Measurements from ENCODE around the gene GNA12. TPM values are rescaled to one million over a fixed set of nuclear protein-coding genes. Genes with fewer than 3 reads are reported as not detected.
A peak's percentile ranks its signal among the peaks of the same experiment; 100 is the strongest.

GNA12 gene
- total and polyA plus RNA-seq, 4 experiments from 2014 or later = 4.4 to 16.6 (median 12.6) TPM

DNA sequence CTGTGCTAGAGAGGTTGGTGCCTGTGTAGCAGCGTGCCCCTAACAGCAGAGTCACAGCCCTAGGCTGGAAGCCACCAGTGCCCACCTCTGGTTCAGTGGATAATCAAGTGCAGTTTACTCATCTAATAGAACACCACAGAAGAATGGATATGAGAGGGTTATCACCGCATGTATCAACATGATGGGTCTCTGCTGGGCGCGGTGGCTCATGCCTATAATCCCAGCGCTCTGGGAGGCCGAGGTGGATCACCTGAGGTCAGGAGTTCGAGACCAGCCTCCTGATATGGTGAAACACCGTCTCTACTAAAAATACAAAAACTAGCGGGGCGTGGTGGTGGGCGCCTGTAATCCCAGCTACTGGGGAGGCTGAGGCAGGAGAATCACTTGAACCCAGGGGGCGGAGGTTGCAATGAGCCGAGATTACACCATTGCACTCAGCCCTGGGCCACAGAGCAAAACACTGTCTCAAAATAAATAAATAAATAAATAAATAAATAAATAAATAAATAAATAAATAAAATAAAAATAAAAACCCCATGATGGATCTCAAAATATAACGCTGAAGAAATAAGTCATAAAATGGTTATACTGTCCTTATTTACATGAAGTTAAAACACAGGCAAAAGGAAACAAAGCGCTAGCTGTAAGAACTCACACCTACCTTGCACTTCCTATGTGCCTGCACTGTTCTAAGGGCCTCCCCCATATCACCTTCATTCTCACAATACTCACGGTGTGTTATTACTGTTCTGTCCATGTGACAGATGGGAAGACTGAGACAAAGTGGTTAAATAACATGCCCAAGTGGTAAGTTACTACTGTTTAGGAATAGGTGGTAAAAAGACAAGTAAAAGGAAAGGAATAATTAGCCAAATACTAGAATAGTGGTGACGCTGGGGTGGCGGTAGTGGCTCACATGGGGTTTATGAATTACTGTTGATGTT, 85.2 kb downstream of the GNA12 start:
- CTCF ChIA-PET (ENCODE audit: partially characterized antibody) = interaction anchor here (1.2 to 2.5 kb wide), 2 partner anchors 40 to 49 kb away, joined by 6 to 9 read pairs; no protein-coding TSS in a partner anchor
- H3K27ac ChIP-seq (ENCODE audit: low read depth, low read length) = no peak overlapping the region
- POLR2A ChIA-PET (ENCODE audit: partially characterized antibody) = interaction anchor here (1.0 to 1.3 kb wide), 2 partner anchors 49 to 106 kb away, joined by 3 to 7 read pairs; no protein-coding TSS in a partner anchor
- peaks cover 24% of the 10 kb centered on the region for H3K4me1 ChIP-seq (ENCODE audit: insufficient read depth, low read length)
- H3K36me3 ChIP-seq (ENCODE audit: insufficient read depth, low read length) = no peaks in the 10 kb centered on the region
- H3K9me3 ChIP-seq (ENCODE audit: control insufficient read depth in 1 of 2, low read length in 2 of 2) = no peaks in the 10 kb centered on the region
- Mint-ChIP-seq H3K27ac (peak overlapping the region in 6 of 7 donors; percentile 23 to 88 (median 67)), H3K27me3 (no peaks in the 10 kb centered on the region), H3K36me3 (peaks cover 14 to 23% of the 10 kb centered on the region in 2 donors), H3K4me1 (peaks cover 23 to 36% (median 27%) of the 10 kb centered on the region in 4 donors), H3K4me3 (no peak overlapping the region), H3K9me3 (no peaks in the 10 kb centered on the region)
- DNase-seq = no peak
- H3K27me3 ChIP-seq (ENCODE audit: insufficient read depth, low read length) = no peaks in the 10 kb centered on the region
- intact Hi-C loops (cut with micrococcal nuclease) = no loop called here
- no peak overlapping the region for H3K4me3 ChIP-seq (ENCODE audit: low read length in 2 of 2)

DNA sequence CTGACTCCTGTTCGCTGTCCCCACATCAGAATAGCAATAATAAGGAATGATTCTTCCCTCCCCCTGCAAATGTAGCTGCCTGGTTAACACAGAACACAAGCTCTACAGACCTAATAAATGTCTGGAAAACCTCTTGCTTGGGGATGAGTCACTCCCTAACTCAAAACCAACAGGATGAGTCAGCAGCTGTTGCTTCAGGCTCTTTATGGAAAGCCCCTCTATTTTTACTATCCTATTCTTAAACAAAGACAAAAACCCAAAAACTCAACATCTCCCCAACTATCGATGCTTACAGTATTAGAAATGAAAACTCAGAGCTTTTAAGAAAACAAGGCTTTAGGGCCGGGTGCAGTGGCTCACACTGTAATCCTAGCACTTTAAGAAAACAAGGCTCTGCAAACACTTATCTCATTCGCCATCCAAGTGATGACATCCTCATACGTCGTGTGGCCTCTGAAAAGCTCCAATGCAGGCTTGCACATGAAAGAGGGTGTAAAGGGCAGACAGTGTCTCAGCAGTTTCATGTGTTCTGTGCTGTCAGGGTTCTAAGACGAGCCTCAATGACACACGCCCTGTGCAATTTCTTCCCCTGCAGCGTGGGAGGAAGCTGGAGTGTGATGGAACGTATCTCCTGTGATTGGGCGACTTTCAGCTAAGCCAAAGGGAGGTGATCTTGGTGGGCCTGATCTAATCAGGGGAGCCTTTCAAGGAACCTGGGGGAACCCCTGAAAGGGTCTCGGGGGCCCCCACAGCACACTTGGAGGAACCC, 86.0 kb downstream of the GNA12 start:
- peak overlapping the region; percentile 23 to 88 (median 70) for H3K27ac Mint-ChIP-seq
- H3K4me3 Mint-ChIP-seq = peak overlapping the region in 3 of 8 donors; percentile 7 to 27 (median 20)
- intact Hi-C loops (cut with micrococcal nuclease) = no loop called here

DNA sequence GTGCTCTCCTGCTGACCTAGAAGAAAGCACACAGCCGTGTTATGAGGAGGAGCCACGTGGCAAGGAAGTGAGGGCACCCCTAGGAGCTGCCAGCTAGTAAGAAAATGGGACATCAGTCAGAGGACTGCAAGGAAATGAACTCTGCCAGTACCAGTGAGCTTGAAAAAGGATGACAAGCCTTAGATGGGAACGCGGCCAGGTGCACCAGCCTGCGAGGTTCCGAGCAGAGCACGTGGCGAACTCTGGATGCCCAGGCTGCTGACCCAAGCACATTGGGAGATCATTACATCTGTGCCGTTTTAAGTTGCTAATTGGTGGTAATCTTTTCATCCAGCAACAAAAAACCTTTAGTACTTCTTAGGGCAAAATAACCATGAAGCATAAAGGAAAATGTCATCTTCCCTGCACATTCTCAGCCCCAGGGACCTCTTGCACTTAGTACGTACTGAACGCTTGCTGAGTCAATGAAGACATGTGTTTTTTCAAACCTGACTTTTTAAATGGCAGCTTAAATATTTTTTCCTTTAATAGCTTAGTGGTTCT, 86.7 kb downstream of the GNA12 start:
- peaks cover 24% of the 10 kb centered on the region for H3K4me1 ChIP-seq (ENCODE audit: insufficient read depth, low read length)
- H3K4me3 ChIP-seq (ENCODE audit: low read length in 2 of 2) = no peak overlapping the region
- Mint-ChIP-seq H3K36me3 (peaks cover 14 to 22% of the 10 kb centered on the region in 2 donors), H3K27ac (peak overlapping the region in 5 of 7 donors; percentile 23 to 88 (median 64)), H3K4me1 (peaks cover 23 to 36% (median 27%) of the 10 kb centered on the region in 4 donors), H3K4me3 (no peak overlapping the region), H3K9me3 (no peaks in the 10 kb centered on the region), H3K27me3 (no peaks in the 10 kb centered on the region)
- intact Hi-C loops (cut with micrococcal nuclease) = no loop called here
- ChIA-PET POLR2A (ENCODE audit: partially characterized antibody) (interaction anchor here (1.3 kb wide), 1 partner anchor 48 kb away, joined by 7 read pairs; no protein-coding TSS in a partner anchor), CTCF (ENCODE audit: partially characterized antibody) (interaction anchor here (1.2 to 2.5 kb wide), 2 partner anchors 39 to 48 kb away, joined by 6 to 9 read pairs; no protein-coding TSS in a partner anchor)
- H3K9me3 ChIP-seq (ENCODE audit: control insufficient read depth in 1 of 2, low read length in 2 of 2) = no peaks in the 10 kb centered on the region
- no peak for DNase-seq
- H3K27me3 ChIP-seq (ENCODE audit: insufficient read depth, low read length) = no peaks in the 10 kb centered on the region
- no peak overlapping the region for H3K27ac ChIP-seq (ENCODE audit: low read depth, low read length)
- no peaks in the 10 kb centered on the region for H3K36me3 ChIP-seq (ENCODE audit: insufficient read depth, low read length)

More for the DNA sequence above, 86.0 kb downstream of the GNA12 start:
- Mint-ChIP-seq H3K27me3 (no peaks in the 10 kb centered on the region), H3K4me1 (peaks cover 23 to 36% (median 27%) of the 10 kb centered on the region in 4 donors), H3K36me3 (peaks cover 14 to 23% of the 10 kb centered on the region in 2 donors), H3K9me3 (no peaks in the 10 kb centered on the region)
- Histone ChIP-seq H3K9me3 (ENCODE audit: control insufficient read depth in 1 of 2, low read length in 2 of 2) (no peaks in the 10 kb centered on the region), H3K27ac (ENCODE audit: low read depth, low read length) (no peak overlapping the region), H3K36me3 (ENCODE audit: insufficient read depth, low read length) (no peaks in the 10 kb centered on the region), H3K4me3 (ENCODE audit: low read length in 2 of 2) (no peak overlapping the region), H3K27me3 (ENCODE audit: insufficient read depth, low read length) (no peaks in the 10 kb centered on the region), H3K4me1 (ENCODE audit: insufficient read depth, low read length) (peaks cover 24% of the 10 kb centered on the region)
- peak; percentile 3 to 75 (median 35) for DNase-seq
- CTCF ChIA-PET (ENCODE audit: partially characterized antibody) = interaction anchor here (1.2 to 2.5 kb wide), 2 partner anchors 39 to 48 kb away, joined by 6 to 9 read pairs; no protein-coding TSS in a partner anchor
- POLR2A ChIA-PET (ENCODE audit: partially characterized antibody) = interaction anchor here (1.3 kb wide), 1 partner anchor 48 kb away, joined by 7 read pairs; no protein-coding TSS in a partner anchor

DNA sequence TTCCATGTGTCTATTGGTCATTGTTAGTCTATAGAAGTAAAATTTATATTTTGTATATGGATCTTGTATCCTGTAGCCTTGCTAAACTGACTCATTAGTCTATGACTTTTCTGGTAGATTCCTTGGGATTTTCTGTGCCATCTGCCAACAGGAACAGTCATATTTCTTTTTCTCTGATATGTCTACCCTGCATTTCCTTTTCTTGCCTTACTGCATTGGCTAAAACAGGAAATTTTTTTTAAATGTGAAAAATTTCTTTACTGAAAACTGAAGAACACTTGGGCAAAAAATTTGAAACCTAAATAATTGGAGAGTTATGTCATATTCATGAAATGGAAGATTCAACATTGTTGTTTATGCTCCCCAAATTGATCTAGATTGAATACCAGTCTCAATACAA, 88.6 kb downstream of the GNA12 start:
- Histone ChIP-seq H3K36me3 (ENCODE audit: insufficient read depth, low read length) (no peaks in the 10 kb centered on the region), H3K9me3 (ENCODE audit: control insufficient read depth in 1 of 2, low read length in 2 of 2) (no peaks in the 10 kb centered on the region), H3K4me1 (ENCODE audit: insufficient read depth, low read length) (peaks cover 24% of the 10 kb centered on the region), H3K27me3 (ENCODE audit: insufficient read depth, low read length) (no peaks in the 10 kb centered on the region), H3K4me3 (ENCODE audit: low read length in 2 of 2) (no peak overlapping the region), H3K27ac (ENCODE audit: low read depth, low read length) (no peak overlapping the region)
- ChIA-PET CTCF (ENCODE audit: partially characterized antibody) (interaction anchor here (0.5 kb wide), 1 partner anchor 11 kb away, joined by 3 read pairs; no protein-coding TSS in a partner anchor), POLR2A (ENCODE audit: partially characterized antibody) (no interaction called here)
- intact Hi-C loops (cut with micrococcal nuclease) = no loop called here
- H3K27ac Mint-ChIP-seq = no peak overlapping the region
- peaks cover 24 to 33% (median 25%) of the 10 kb centered on the region in 4 donors for H3K4me1 Mint-ChIP-seq
- H3K4me3 Mint-ChIP-seq = no peak overlapping the region
- DNase-seq = no peak
- H3K36me3 Mint-ChIP-seq = peaks cover 13 to 19% of the 10 kb centered on the region in 2 donors
- H3K9me3 Mint-ChIP-seq = peaks cover 0 to 2% (median 0%) of the 10 kb centered on the region in 8 donors
- H3K27me3 Mint-ChIP-seq = no peaks in the 10 kb centered on the region

DNA sequence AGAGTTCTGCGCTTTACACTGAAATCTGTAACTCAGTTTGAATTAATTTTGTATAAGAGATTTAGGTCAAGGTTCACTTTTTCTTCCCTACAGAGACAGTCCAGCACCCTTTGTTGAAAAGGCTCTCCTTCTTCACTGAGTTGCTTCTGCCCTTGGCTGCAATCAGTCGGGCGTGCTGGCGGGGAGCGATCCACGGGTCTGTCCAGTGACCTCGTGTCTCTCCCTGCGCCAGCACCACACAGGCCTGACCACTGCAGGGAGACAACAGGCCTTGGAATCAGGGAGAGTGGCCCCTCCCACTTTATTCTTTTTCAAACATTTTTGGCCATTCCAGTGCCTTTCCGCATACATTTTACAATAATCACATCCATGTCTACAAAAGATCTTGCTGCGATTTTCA, 89.2 kb downstream of the GNA12 start:
- Mint-ChIP-seq H3K27ac (no peak overlapping the region), H3K27me3 (no peaks in the 10 kb centered on the region), H3K4me3 (no peak overlapping the region), H3K4me1 (peaks cover 20 to 26% (median 21%) of the 10 kb centered on the region in 4 donors), H3K36me3 (peaks cover 13 to 22% of the 10 kb centered on the region in 2 donors), H3K9me3 (peaks cover 0 to 2% (median 0%) of the 10 kb centered on the region in 8 donors)
- POLR2A ChIA-PET (ENCODE audit: partially characterized antibody) = no interaction called here
- DNase-seq = no peak
- Histone ChIP-seq H3K9me3 (ENCODE audit: control insufficient read depth in 1 of 2, low read length in 2 of 2) (no peaks in the 10 kb centered on the region), H3K27ac (ENCODE audit: low read depth, low read length) (no peak overlapping the region), H3K4me1 (ENCODE audit: insufficient read depth, low read length) (peaks cover 22% of the 10 kb centered on the region), H3K27me3 (ENCODE audit: insufficient read depth, low read length) (no peaks in the 10 kb centered on the region), H3K36me3 (ENCODE audit: insufficient read depth, low read length) (no peaks in the 10 kb centered on the region), H3K4me3 (ENCODE audit: low read length in 2 of 2) (no peak overlapping the region)
- CTCF ChIA-PET (ENCODE audit: partially characterized antibody) = no interaction called here
- intact Hi-C loops (cut with micrococcal nuclease) = loop anchor here (1.0 kb wide), 1 partner anchor 46 kb away; no protein-coding TSS in a partner anchor

DNA sequence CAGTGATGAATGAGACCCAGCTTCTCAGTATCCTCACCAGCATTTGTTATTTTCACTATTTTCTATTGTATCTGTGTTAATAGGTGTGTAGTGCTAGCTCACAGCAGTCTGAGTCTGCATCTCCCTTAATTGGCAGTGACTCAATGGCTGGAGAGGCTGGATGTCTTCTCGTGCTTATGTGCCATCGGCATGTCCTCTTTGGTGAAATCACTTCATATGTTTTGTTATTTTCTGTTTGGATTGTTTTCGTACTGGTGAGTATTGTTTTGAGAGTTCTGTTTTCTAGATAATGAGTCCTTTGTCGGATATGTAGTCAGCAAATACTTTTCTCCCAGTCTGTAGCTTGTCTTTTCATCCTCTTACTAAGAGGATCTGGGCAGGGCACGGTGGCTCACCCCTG, 90.0 kb downstream of the GNA12 start:
- no peak overlapping the region for H3K4me3 ChIP-seq (ENCODE audit: low read length in 2 of 2)
- intact Hi-C loops (cut with micrococcal nuclease) = loop anchor here (1.0 kb wide), 1 partner anchor 45 kb away; no protein-coding TSS in a partner anchor
- peaks cover 13 to 26% of the 10 kb centered on the region in 2 donors for H3K36me3 Mint-ChIP-seq
- H3K27me3 Mint-ChIP-seq = no peaks in the 10 kb centered on the region
- ChIA-PET POLR2A (ENCODE audit: partially characterized antibody) (no interaction called here), CTCF (ENCODE audit: partially characterized antibody) (no interaction called here)
- H3K9me3 ChIP-seq (ENCODE audit: control insufficient read depth in 1 of 2, low read length in 2 of 2) = no peaks in the 10 kb centered on the region
- H3K4me1 ChIP-seq (ENCODE audit: insufficient read depth, low read length) = peaks cover 14% of the 10 kb centered on the region
- H3K27ac Mint-ChIP-seq = no peak overlapping the region
- H3K9me3 Mint-ChIP-seq = peaks cover 0 to 4% (median 0%) of the 10 kb centered on the region in 8 donors
- H3K27ac ChIP-seq (ENCODE audit: low read depth, low read length) = no peak overlapping the region
- H3K27me3 ChIP-seq (ENCODE audit: insufficient read depth, low read length) = no peaks in the 10 kb centered on the region
- no peak overlapping the region for H3K4me3 Mint-ChIP-seq
- H3K36me3 ChIP-seq (ENCODE audit: insufficient read depth, low read length) = no peaks in the 10 kb centered on the region
- DNase-seq = no peak
- peaks cover 15 to 18% (median 16%) of the 10 kb centered on the region in 4 donors for H3K4me1 Mint-ChIP-seq
